Pancreas (tissue), 10 donors: ENCODE data around the gene BNIP3. TPM values are rescaled to one million over a fixed set of nuclear protein-coding genes. Genes with fewer than 3 reads are reported as not detected.

Experiments used
- ATAC-seq, 4 donors: fragments of 200-7000 bp; cut with Tn5 transposase; one replicate each; pipeline versions ENCODE4 v1.8.0 to v1.9.1; 2020; ENCODE audit warnings: mild to moderate bottlenecking in 4 of 4, moderate library complexity in 4 of 4
- DNase-seq, 6 donors: peaks; one replicate each; pipeline ENCODE4 v3.0.0-alpha.2; 2020
- FAIRE-seq: peaks from 2 replicates; lab custom pipeline; 2012; peaks lifted over from hg19 to GRCh38; lab: Jason Lieb, UNC
- H3K27ac ChIP-seq, 4 donors: fragments of 200-600 bp; sonication (generic); 1 replicate in 3 of 4; 2 replicates in 1 of 4; pipeline versions ENCODE4 v1.5.0 to v1.8.0; 2020
- H3K27me3 ChIP-seq, 4 donors: fragments of 200-600 bp; one replicate each; pipeline ENCODE4 v1.8.0; 2021
- H3K36me3 ChIP-seq, 3 donors: fragments of 200-600 bp; sonication (generic) in 1 of 3; one replicate each; pipeline versions ENCODE4 v1.5.0 to v1.8.0; 2020 to 2021
- H3K4me1 ChIP-seq, 3 donors: fragments of 200-600 bp; one replicate each; pipeline ENCODE4 v1.8.0; 2021
- H3K4me3 ChIP-seq, 4 donors: fragments of 200-600 bp; sonication (generic) in 2 of 4; one replicate each; pipeline versions ENCODE4 v1.5.0 to v1.8.0; 2020 to 2021
- H3K9me3 ChIP-seq, 4 donors: fragments of 200-600 bp; one replicate each; pipeline ENCODE4 v1.8.0; 2021
- WGBS, 2 donors: extraction: QIAGEN DNeasy Blood & Tissue Kit; methylation state at CpG; one replicate each; pipeline ENCODE4 v1.1.7; 2013; 5-methylcytosine and 5-hydroxymethylcytosine counted together
- intact Hi-C, 3 donors: fragments of 100-400 bp; cut with DNase I; formaldehyde crosslinking; loops; one replicate each; pipeline versions ENCODE4 v1.11.1 to v1.14.2; 2022
- polyA plus RNA-seq, 2 donors: library from polyadenylated mRNA; stranded (reverse); fragments of 200-250 nt; gene quantifications; one replicate each; pipeline ENCODE4 v1.2.3, GENCODE V29; 2013
- total RNA-seq, 6 donors: library from RNA; stranded (reverse); fragmentation: NEBNext Ultra II Directional in 4 of 6; extraction: Animal tissue kit (Norgen Biotek cat#: 25700) in 4 of 6; gene quantifications; one replicate each; pipeline versions ENCODE4 v1.2.1 to v1.2.4, GENCODE V29; 2021 to 2023
- TF ChIP-seq, protein P1 (sequence below), 4 donors: fragments of 200-600 bp; sonication (generic) in 3 of 4; IDR thresholded peaks; one replicate each; pipeline versions ENCODE4 v1.5.0 to v1.8.0; 2021; ENCODE audit warnings: antibody characterized with exemption in 4 of 4
- donor health status: healthy with polysubstance abuse.
- donor health status: DM: no; HTN: no; CAD: no; lungs with moderate emphysema.
- donor health status: DM: no; HTN: no; CAD: no.
- donor health status: control.
- donor health status: control.
- donor health status: Bipolar disorder and iron deficiency.
- donor health status: DM: yes; HTN: yes; CAD: no.
- donor health status: DM: no; HTN: no; CAD: no.
- donor health status: DM: no; HTN: no; CAD: no.
- donor health status: DM: yes; HTN: yes; CAD: no.

BNIP3 gene
- total and polyA plus RNA-seq, 8 donors = 65.7 to 471 (median 142) TPM

GRCh38 chr10:131983780-131984179 is 2.1 kb upstream of the BNIP3 start:
- DNase-seq (peak in 1 of 6 donors; percentile 30), ATAC-seq (no peak), FAIRE-seq (no peak)
- Histone ChIP-seq H3K36me3 (no peaks in the 10 kb centered on the region), H3K27me3 (no peaks in the 10 kb centered on the region), H3K4me3 (no peak overlapping the region), H3K9me3 (no peaks in the 10 kb centered on the region), H3K4me1 (no peaks in the 10 kb centered on the region), H3K27ac (no peak overlapping the region)
- 74 to 79% methylated on average over 6 of the region's 6 CpGs for WGBS, 2 donors
- intact Hi-C loops = no loop called here
- TF ChIP-seq, protein P1, sequence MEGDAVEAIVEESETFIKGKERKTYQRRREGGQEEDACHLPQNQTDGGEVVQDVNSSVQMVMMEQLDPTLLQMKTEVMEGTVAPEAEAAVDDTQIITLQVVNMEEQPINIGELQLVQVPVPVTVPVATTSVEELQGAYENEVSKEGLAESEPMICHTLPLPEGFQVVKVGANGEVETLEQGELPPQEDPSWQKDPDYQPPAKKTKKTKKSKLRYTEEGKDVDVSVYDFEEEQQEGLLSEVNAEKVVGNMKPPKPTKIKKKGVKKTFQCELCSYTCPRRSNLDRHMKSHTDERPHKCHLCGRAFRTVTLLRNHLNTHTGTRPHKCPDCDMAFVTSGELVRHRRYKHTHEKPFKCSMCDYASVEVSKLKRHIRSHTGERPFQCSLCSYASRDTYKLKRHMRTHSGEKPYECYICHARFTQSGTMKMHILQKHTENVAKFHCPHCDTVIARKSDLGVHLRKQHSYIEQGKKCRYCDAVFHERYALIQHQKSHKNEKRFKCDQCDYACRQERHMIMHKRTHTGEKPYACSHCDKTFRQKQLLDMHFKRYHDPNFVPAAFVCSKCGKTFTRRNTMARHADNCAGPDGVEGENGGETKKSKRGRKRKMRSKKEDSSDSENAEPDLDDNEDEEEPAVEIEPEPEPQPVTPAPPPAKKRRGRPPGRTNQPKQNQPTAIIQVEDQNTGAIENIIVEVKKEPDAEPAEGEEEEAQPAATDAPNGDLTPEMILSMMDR (IDR thresholded peaks at IDR 0.05) = no peak

GRCh38 chr10:131982796-131983195 is 1.1 kb upstream of the BNIP3 start:
- Histone ChIP-seq H3K27ac (peak overlapping the region in 1 of 4 donors; percentile 5), H3K4me1 (peaks cover 0 to 7% (median 0%) of the 10 kb centered on the region in 3 donors), H3K36me3 (no peaks in the 10 kb centered on the region), H3K4me3 (peak overlapping the region; percentile 67 to 99 (median 87)), H3K9me3 (no peaks in the 10 kb centered on the region), H3K27me3 (no peaks in the 10 kb centered on the region)
- DNase-seq (peak in 4 of 6 donors; percentile 29 to 69 (median 56)), ATAC-seq (no peak), FAIRE-seq (no peak)
- WGBS, 2 donors = 70 to 71% methylated on average over 21 of the region's 21 CpGs
- TF ChIP-seq, protein P1 (IDR thresholded peaks at IDR 0.05) = no peak
- intact Hi-C loops = no loop called here

- ATAC-seq (no peak), DNase-seq (peak in 1 of 6 donors; percentile 30), FAIRE-seq (no peak)
- H3K9me3 ChIP-seq = no peaks in the 10 kb centered on the region
- peak overlapping the region; percentile 67 to 99 (median 87) for H3K4me3 ChIP-seq
- H3K27ac ChIP-seq = peak overlapping the region in 2 of 4 donors; percentile 5 to 37
- intact Hi-C loops = no loop called here
- 1 to 2% methylated on average over 25 to 83 of the region's 83 CpGs for WGBS, 2 donors
- TF ChIP-seq, protein P1 (IDR thresholded peaks at IDR 0.05) = no peak
- H3K36me3 ChIP-seq = no peaks in the 10 kb centered on the region
- peaks cover 0 to 11% (median 0%) of the 10 kb centered on the region in 3 donors for H3K4me1 ChIP-seq
- no peaks in the 10 kb centered on the region for H3K27me3 ChIP-seq
These were observed 548 bp upstream of the BNIP3 start for GRCh38 chr10:131982185-131982756.

GRCh38 chr10:131980761-131981428 is 828 bp downstream of the BNIP3 start:
- Histone ChIP-seq H3K9me3 (no peaks in the 10 kb centered on the region), H3K4me3 (peak overlapping the region; percentile 76 to 99 (median 96)), H3K27me3 (no peaks in the 10 kb centered on the region), H3K27ac (peak overlapping the region; percentile 85 to 89 (median 88)), H3K36me3 (no peaks in the 10 kb centered on the region), H3K4me1 (peaks cover 0 to 22% (median 0%) of the 10 kb centered on the region in 3 donors)
- WGBS, 2 donors = 9 to 13% methylated on average over 31 of the region's 31 CpGs
- intact Hi-C loops = no loop called here
- no peak for FAIRE-seq
- peak in 5 of 6 donors; percentile 50 to 86 (median 66) for DNase-seq
- ATAC-seq = peak; percentile 4 to 43 (median 36)
- TF ChIP-seq, protein P1 (IDR thresholded peaks at IDR 0.05) = no peak
